Ishikawa (cell line): ENCODE measurements around the gene AP5Z1.

Experiments
- EGR1 ChIP-seq: IDR thresholded peaks from 2 replicates; pipeline ENCODE4 v1.6.1; 2012
- REST ChIP-seq: IDR thresholded peaks from 2 replicates; pipeline ENCODE4 v1.6.1; 2012; ENCODE audit warnings: low read depth, mild to moderate bottlenecking
- TCF12 ChIP-seq: IDR thresholded peaks from 2 replicates; pipeline ENCODE4 v1.6.1; 2012; ENCODE audit warnings: low read depth
- YY1 ChIP-seq: IDR thresholded peaks from 2 replicates; pipeline ENCODE4 v1.6.1; 2012; ENCODE audit warnings: low read depth

- no peak for TF ChIP-seq REST
- no peak for TF ChIP-seq YY1
- TF ChIP-seq EGR1, result no peak
- TF ChIP-seq TCF12, result no peak
These were observed 15.1 kb downstream of the AP5Z1 start for GRCh38 chr7:4790516-4790991.
